Liver (tissue), 3 donors: ENCODE data around the gene USP2.

Source experiments
- EGR1 ChIP-seq, 2 donors: IDR thresholded peaks; 2 replicates each; pipeline ENCODE4 v1.6.1; 2016 to 2018; ENCODE audit warnings: antibody characterized with exemption in 2 of 2, low read depth in 2 of 2
- FOXA1 ChIP-seq: IDR thresholded peaks from 2 replicates; pipeline ENCODE4 v1.6.1; 2016; ENCODE audit warnings: antibody characterized with exemption
- GABPA ChIP-seq, 2 donors: IDR thresholded peaks in 1 of 2; conservative IDR thresholded peaks in 1 of 2; 2 replicates each; pipeline ENCODE4 v1.6.1; 2016; ENCODE audit warnings: antibody characterized with exemption in 2 of 2, mild to moderate bottlenecking in 1 of 2, moderate library complexity in 1 of 2
- HNF4G ChIP-seq: IDR thresholded peaks from 2 replicates; pipeline ENCODE4 v1.6.1; 2016; ENCODE audit warnings: antibody characterized with exemption
- NR2F2 ChIP-seq: IDR thresholded peaks from 2 replicates; pipeline ENCODE4 v1.6.1; 2016; ENCODE audit warnings: antibody characterized with exemption
- RAD21 ChIP-seq, 2 donors: IDR thresholded peaks; 2 replicates each; pipeline ENCODE4 v1.6.1; 2016; ENCODE audit warnings: antibody characterized with exemption in 2 of 2, mild to moderate bottlenecking in 2 of 2
- TAF1 ChIP-seq: conservative IDR thresholded peaks from 2 replicates; pipeline ENCODE4 v1.6.1; 2016; ENCODE audit warnings: antibody characterized with exemption, mild to moderate bottlenecking
- TF ChIP-seq, protein P1 (sequence below): IDR thresholded peaks from 2 replicates; pipeline ENCODE4 v1.6.1; 2016; ENCODE audit warnings: antibody characterized with exemption
- TF ChIP-seq, protein P2 (sequence below): fragments of 150-350 bp; IDR thresholded peaks from 2 replicates; pipeline ENCODE4 v1.5.1; 2017; ENCODE audit warnings: improper control_type of control experiment, low read depth, low read length; ENCODE audit not compliant: missing input control
- TF ChIP-seq, protein P3 (sequence below): IDR thresholded peaks from 2 replicates; pipeline ENCODE4 v1.6.1; 2016; ENCODE audit warnings: antibody characterized with exemption
- TF ChIP-seq, protein P4 (sequence below): IDR thresholded peaks from 2 replicates; pipeline ENCODE4 v1.6.1; 2016; ENCODE audit warnings: antibody characterized with exemption, mild to moderate bottlenecking
- TF ChIP-seq, protein P5 (sequence below): IDR thresholded peaks from 2 replicates; pipeline ENCODE4 v1.6.1; 2016; ENCODE audit warnings: antibody characterized with exemption
- donor health status: healthy.
- donor health status: healthy.

DNA sequence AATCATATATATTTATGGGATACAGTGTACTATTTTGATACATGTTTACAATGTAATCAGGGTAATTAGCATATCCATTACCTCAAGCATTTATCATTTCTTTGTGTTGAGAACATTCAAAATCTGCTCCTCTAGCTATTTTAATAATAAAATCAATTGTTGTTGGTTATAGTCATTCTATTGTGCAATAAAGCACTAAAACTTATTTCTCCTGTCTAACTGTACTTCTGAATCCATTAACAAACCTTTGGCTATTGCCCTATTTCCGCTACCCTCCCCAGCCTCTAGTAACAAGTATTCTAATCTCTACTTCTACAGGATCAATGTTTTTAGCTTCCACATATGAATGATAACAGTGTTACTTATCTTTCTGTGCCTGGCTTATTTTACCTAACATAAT lies 15.3 kb upstream of the USP2 start:
- TF ChIP-seq, protein P1, sequence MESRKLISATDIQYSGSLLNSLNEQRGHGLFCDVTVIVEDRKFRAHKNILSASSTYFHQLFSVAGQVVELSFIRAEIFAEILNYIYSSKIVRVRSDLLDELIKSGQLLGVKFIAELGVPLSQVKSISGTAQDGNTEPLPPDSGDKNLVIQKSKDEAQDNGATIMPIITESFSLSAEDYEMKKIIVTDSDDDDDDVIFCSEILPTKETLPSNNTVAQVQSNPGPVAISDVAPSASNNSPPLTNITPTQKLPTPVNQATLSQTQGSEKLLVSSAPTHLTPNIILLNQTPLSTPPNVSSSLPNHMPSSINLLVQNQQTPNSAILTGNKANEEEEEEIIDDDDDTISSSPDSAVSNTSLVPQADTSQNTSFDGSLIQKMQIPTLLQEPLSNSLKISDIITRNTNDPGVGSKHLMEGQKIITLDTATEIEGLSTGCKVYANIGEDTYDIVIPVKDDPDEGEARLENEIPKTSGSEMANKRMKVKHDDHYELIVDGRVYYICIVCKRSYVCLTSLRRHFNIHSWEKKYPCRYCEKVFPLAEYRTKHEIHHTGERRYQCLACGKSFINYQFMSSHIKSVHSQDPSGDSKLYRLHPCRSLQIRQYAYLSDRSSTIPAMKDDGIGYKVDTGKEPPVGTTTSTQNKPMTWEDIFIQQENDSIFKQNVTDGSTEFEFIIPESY = no peak
- TF ChIP-seq, protein P2, sequence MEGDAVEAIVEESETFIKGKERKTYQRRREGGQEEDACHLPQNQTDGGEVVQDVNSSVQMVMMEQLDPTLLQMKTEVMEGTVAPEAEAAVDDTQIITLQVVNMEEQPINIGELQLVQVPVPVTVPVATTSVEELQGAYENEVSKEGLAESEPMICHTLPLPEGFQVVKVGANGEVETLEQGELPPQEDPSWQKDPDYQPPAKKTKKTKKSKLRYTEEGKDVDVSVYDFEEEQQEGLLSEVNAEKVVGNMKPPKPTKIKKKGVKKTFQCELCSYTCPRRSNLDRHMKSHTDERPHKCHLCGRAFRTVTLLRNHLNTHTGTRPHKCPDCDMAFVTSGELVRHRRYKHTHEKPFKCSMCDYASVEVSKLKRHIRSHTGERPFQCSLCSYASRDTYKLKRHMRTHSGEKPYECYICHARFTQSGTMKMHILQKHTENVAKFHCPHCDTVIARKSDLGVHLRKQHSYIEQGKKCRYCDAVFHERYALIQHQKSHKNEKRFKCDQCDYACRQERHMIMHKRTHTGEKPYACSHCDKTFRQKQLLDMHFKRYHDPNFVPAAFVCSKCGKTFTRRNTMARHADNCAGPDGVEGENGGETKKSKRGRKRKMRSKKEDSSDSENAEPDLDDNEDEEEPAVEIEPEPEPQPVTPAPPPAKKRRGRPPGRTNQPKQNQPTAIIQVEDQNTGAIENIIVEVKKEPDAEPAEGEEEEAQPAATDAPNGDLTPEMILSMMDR = no peak
- TF ChIP-seq NR2F2 = no peak
- TF ChIP-seq EGR1 (IDR thresholded peaks at IDR 0.05; ENCODE audit: low read depth in 2 of 2) = no peak
- TF ChIP-seq, protein P3, sequence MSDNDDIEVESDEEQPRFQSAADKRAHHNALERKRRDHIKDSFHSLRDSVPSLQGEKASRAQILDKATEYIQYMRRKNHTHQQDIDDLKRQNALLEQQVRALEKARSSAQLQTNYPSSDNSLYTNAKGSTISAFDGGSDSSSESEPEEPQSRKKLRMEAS = no peak
- TF ChIP-seq HNF4G = no peak
- TF ChIP-seq, protein P4, sequence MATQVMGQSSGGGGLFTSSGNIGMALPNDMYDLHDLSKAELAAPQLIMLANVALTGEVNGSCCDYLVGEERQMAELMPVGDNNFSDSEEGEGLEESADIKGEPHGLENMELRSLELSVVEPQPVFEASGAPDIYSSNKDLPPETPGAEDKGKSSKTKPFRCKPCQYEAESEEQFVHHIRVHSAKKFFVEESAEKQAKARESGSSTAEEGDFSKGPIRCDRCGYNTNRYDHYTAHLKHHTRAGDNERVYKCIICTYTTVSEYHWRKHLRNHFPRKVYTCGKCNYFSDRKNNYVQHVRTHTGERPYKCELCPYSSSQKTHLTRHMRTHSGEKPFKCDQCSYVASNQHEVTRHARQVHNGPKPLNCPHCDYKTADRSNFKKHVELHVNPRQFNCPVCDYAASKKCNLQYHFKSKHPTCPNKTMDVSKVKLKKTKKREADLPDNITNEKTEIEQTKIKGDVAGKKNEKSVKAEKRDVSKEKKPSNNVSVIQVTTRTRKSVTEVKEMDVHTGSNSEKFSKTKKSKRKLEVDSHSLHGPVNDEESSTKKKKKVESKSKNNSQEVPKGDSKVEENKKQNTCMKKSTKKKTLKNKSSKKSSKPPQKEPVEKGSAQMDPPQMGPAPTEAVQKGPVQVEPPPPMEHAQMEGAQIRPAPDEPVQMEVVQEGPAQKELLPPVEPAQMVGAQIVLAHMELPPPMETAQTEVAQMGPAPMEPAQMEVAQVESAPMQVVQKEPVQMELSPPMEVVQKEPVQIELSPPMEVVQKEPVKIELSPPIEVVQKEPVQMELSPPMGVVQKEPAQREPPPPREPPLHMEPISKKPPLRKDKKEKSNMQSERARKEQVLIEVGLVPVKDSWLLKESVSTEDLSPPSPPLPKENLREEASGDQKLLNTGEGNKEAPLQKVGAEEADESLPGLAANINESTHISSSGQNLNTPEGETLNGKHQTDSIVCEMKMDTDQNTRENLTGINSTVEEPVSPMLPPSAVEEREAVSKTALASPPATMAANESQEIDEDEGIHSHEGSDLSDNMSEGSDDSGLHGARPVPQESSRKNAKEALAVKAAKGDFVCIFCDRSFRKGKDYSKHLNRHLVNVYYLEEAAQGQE = no peak
- TF ChIP-seq, protein P5, sequence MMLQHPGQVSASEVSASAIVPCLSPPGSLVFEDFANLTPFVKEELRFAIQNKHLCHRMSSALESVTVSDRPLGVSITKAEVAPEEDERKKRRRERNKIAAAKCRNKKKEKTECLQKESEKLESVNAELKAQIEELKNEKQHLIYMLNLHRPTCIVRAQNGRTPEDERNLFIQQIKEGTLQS = no peak
- TF ChIP-seq TAF1 = no peak
- TF ChIP-seq RAD21 (IDR thresholded peaks at IDR 0.05) = no peak
- no peak for TF ChIP-seq GABPA (IDR thresholded peaks at IDR 0.05 in 1 of 2, conservative IDR thresholded peaks at IDR 0.05 in 1 of 2)
- no peak for TF ChIP-seq FOXA1
